CD4-positive, alpha-beta T cell treated with Interleukin-1 beta for 1 hour (primary cell): ENCODE results near the gene ZNF586.

ENCODE experiments used
- DNase-seq, 2 donors: peaks; one replicate each; pipeline ENCODE4 v3.0.0-alpha.2; 2020 to 2022

The ZNF586 gene

GRCh38 chr19:57825511-57825910 lies 56.0 kb downstream of the ZNF586 start:
- DNase-seq, result no peak

GRCh38 chr19:57829316-57829715 lies 59.8 kb downstream of the ZNF586 start:
- DNase-seq, result no peak

DNA sequence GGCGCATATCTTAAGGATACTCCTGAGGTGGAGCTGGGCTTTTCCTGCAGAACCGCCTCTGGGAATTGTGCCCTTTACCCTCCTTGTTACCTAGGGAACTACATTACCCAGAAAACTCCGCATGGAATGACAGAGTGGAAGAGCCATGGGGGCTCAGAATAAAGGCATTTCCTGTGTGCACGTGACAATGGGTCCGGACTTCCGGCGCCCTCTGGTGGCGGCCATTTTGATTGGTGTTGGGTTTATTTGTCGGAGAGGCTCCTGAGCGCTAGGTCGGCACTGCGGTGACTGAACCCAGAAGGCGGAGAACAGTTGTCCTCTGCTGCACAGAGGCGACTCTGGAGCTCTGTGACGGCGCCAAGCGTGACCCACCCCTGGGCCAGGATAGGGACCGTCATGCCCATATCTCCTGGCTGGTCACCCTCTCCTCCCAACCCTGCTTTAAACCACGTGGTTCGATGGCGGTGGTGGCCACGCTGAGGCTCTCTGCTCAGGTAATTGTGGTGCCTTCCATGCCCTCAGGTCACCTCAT lies 60.7 kb downstream of the ZNF586 start, which contains the start of gene ZNF587B:
Gene ZNF587B (plus strand): TSS at position 229 of the 532 bp plus-strand sequence. CDS start 230 bp downstream, at position 459.
- DNase-seq, result peak; percentile 32 to 41
